SU-DHL-6 (cell line): ENCODE results near the gene PDE4D.

Source experiments
- H2AFZ ChIP-seq: fragments of 200-600 bp; sonication (generic); 2 replicates; pipeline ENCODE4 v1.6.1; 2014; ENCODE audit warnings: low read depth, mild to moderate bottlenecking, moderate library complexity, mixed read lengths, antibody characterized with exemption, low read length; ENCODE audit not compliant: severe bottlenecking
- H3F3A ChIP-seq: fragments of 200-600 bp; shearing (Covaris generic); 2 replicates; pipeline ENCODE4 v1.6.0; 2016; ENCODE audit warnings: antibody characterized with exemption, mild to moderate bottlenecking; ENCODE audit not compliant: insufficient read depth
- H3K27ac ChIP-seq: fragments of 200-600 bp; sonication (generic); 2 replicates; pipeline ENCODE4 v1.5.1; 2016; ENCODE audit warnings: low read depth, mild to moderate bottlenecking, low read length, moderate library complexity, mixed read lengths
- H3K27me3 ChIP-seq: fragments of 200-600 bp; sonication (generic), shearing (Covaris generic); 2 replicates; pipeline ENCODE4 v1.6.0; 2014; ENCODE audit warnings: mild to moderate bottlenecking, low read length
- H3K36me3 ChIP-seq: fragments of 200-600 bp; sonication (generic); 2 replicates; pipeline ENCODE4 v1.6.1; 2014; ENCODE audit warnings: mild to moderate bottlenecking, low read length, mixed read lengths
- H3K4me2 ChIP-seq: fragments of 300-600, 200-600 bp; shearing (Covaris generic), sonication (generic); 2 replicates; pipeline ENCODE4 v1.6.0; 2014; ENCODE audit warnings: low read length, low read depth, mild to moderate bottlenecking; ENCODE audit not compliant: poor library complexity, severe bottlenecking
- H3K4me3 ChIP-seq: fragments of 200-600 bp; sonication (generic); 2 replicates; pipeline ENCODE4 v1.5.1; 2014; ENCODE audit warnings: antibody characterized with exemption, low read length, mild to moderate bottlenecking, mixed read lengths; ENCODE audit not compliant: insufficient read depth, poor library complexity, severe bottlenecking
- H3K79me2 ChIP-seq: fragments of 200-600 bp; sonication (generic); 2 replicates; pipeline ENCODE4 v1.6.1; 2014; ENCODE audit warnings: mild to moderate bottlenecking, low read length, moderate library complexity; ENCODE audit not compliant: insufficient read depth
- H3K9ac ChIP-seq: fragments of 200-600 bp; sonication (generic); 2 replicates; pipeline ENCODE4 v1.7.0; 2014; ENCODE audit warnings: mild to moderate bottlenecking, low read length
- H3K9me2 ChIP-seq: fragments of 200-600 bp; sonication (generic); replicated peaks from 2 replicates; pipeline ENCODE4 v1.6.1; 2014; ENCODE audit warnings: low read length; ENCODE audit not compliant: insufficient read depth
- H3K9me3 ChIP-seq: fragments of 200-600 bp; sonication (generic); 2 replicates; pipeline ENCODE4 v1.6.1; 2014; ENCODE audit warnings: low read length, mixed read lengths; ENCODE audit not compliant: insufficient read depth
- H4K20me1 ChIP-seq: fragments of 200-600 bp; sonication (generic); 2 replicates; pipeline ENCODE4 v1.6.1; 2014; ENCODE audit warnings: low read depth, mild to moderate bottlenecking, antibody characterized with exemption, low read length, moderate library complexity, mixed read lengths
- EZH2phosphoT487 ChIP-seq: fragments of 200-600 bp; sonication (generic), shearing (Covaris generic); conservative IDR thresholded peaks from 2 replicates; pipeline ENCODE4 v1.6.1; 2018; ENCODE audit warnings: mild to moderate bottlenecking, antibody characterized with exemption, low read length, moderate library complexity, mixed read lengths
- TF ChIP-seq, protein P1 (sequence below): fragments of 200-600 bp; sonication (generic); IDR thresholded peaks from one replicate; pipeline ENCODE4 v1.5.1; 2017; ENCODE audit warnings: antibody characterized with exemption, mild to moderate bottlenecking, low read length, moderate library complexity; ENCODE audit not compliant: insufficient read depth, poor library complexity, severe bottlenecking

The PDE4D gene

GRCh38 chr5:59241552-59241951 is 652.0 kb downstream of the PDE4D start:
- no peaks in the 10 kb centered on the region for H3F3A ChIP-seq

DNA sequence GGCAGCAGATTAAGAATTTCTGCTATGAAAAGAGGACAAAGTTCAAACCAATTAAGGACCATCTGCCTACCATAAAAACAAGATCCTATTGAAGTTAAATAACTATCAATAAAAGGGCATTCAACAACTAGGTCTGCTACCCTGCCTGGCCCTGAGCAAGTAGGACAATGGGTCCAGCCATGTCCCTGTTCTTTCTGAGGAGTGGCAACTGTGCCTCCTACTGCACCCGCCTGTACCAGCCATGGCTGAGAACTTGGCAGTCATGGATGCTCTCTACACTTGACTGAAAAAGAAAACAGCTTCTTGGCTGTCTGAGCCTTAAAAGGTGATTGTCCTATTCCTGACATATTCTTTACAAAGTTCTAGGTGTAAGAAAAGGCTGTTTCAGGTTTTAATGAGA is 652.4 kb downstream of the PDE4D start:
- H3F3A ChIP-seq: no peaks in the 10 kb centered on the region
- H3K4me2 ChIP-seq: no peak overlapping the region
- H3K9ac ChIP-seq: no peak overlapping the region
- no peak overlapping the region for H3K27ac ChIP-seq
- H2AFZ ChIP-seq: no peak overlapping the region
- H3K9me3 ChIP-seq: no peaks in the 10 kb centered on the region
- no peak for TF ChIP-seq EZH2phosphoT487
- TF ChIP-seq, protein P1, sequence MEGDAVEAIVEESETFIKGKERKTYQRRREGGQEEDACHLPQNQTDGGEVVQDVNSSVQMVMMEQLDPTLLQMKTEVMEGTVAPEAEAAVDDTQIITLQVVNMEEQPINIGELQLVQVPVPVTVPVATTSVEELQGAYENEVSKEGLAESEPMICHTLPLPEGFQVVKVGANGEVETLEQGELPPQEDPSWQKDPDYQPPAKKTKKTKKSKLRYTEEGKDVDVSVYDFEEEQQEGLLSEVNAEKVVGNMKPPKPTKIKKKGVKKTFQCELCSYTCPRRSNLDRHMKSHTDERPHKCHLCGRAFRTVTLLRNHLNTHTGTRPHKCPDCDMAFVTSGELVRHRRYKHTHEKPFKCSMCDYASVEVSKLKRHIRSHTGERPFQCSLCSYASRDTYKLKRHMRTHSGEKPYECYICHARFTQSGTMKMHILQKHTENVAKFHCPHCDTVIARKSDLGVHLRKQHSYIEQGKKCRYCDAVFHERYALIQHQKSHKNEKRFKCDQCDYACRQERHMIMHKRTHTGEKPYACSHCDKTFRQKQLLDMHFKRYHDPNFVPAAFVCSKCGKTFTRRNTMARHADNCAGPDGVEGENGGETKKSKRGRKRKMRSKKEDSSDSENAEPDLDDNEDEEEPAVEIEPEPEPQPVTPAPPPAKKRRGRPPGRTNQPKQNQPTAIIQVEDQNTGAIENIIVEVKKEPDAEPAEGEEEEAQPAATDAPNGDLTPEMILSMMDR: no peak
- H3K27me3 ChIP-seq: no peaks in the 10 kb centered on the region
- H4K20me1 ChIP-seq: no peaks in the 10 kb centered on the region
- H3K4me3 ChIP-seq: no peak overlapping the region
- H3K36me3 ChIP-seq: no peaks in the 10 kb centered on the region
- no peaks in the 10 kb centered on the region for H3K79me2 ChIP-seq
- H3K9me2 ChIP-seq: no peaks in the 10 kb centered on the region

More at GRCh38 chr5:59241552-59241951, 652.0 kb downstream of the PDE4D start:
- TF ChIP-seq EZH2phosphoT487: no peak
- TF ChIP-seq, protein P1: no peak
- no peaks in the 10 kb centered on the region for H3K9me3 ChIP-seq
- H4K20me1 ChIP-seq: no peaks in the 10 kb centered on the region
- no peaks in the 10 kb centered on the region for H3K9me2 ChIP-seq
- H3K27me3 ChIP-seq: no peaks in the 10 kb centered on the region
- no peak overlapping the region for H3K4me3 ChIP-seq
- no peak overlapping the region for H3K9ac ChIP-seq
- H3K36me3 ChIP-seq: no peaks in the 10 kb centered on the region
- no peaks in the 10 kb centered on the region for H3K79me2 ChIP-seq
- no peak overlapping the region for H2AFZ ChIP-seq
- no peak overlapping the region for H3K4me2 ChIP-seq
- no peak overlapping the region for H3K27ac ChIP-seq

- Histone ChIP-seq H3K9me3 (no peaks in the 10 kb centered on the region), H4K20me1 (no peaks in the 10 kb centered on the region), H3K9ac (no peak overlapping the region), H3K79me2 (no peaks in the 10 kb centered on the region), H3K4me2 (no peak overlapping the region), H3K36me3 (no peaks in the 10 kb centered on the region), H3K4me3 (no peak overlapping the region), H2AFZ (no peak overlapping the region), H3F3A (no peaks in the 10 kb centered on the region), H3K27ac (no peak overlapping the region), H3K27me3 (no peaks in the 10 kb centered on the region), H3K9me2 (no peaks in the 10 kb centered on the region)
- TF ChIP-seq, protein P1: no peak
- TF ChIP-seq EZH2phosphoT487: no peak
These were observed 655.2 kb downstream of the PDE4D start for GRCh38 chr5:59238126-59238902.
